Neutrophil (primary cell): ENCODE results near the gene CLIC5.

Experiments
- H3K27ac ChIP-seq: fragments of 200-600 bp; sonication (generic); 2 replicates; pipeline ENCODE4 v1.5.1; 2016; ENCODE audit warnings: mild to moderate bottlenecking, moderate library complexity
- H3K27me3 ChIP-seq: fragments of 200-600 bp; sonication (generic); 2 replicates; pipeline ENCODE4 v1.6.0; 2016; ENCODE audit warnings: mild to moderate bottlenecking
- H3K36me3 ChIP-seq: fragments of 200-600 bp; sonication (generic); 2 replicates; pipeline ENCODE4 v1.5.1; 2017
- H3K4me1 ChIP-seq, 2 experiments: fragments of 200-600 bp in 1 of 2; sonication (generic) in 1 of 2; 1 replicate in 1 of 2; 2 replicates in 1 of 2; pipeline versions ENCODE4 v1.5.1 to v1.6.1; 2013 to 2016; ENCODE audit warnings: low read depth in 1 of 2, low read length in 1 of 2, mild to moderate bottlenecking in 1 of 2, moderate library complexity in 1 of 2; ENCODE audit not compliant: control insufficient read depth in 1 of 2, insufficient read depth in 1 of 2
- H3K4me3 ChIP-seq, 2 experiments: fragments of 200-600 bp in 1 of 2; sonication (generic) in 1 of 2; 1 replicate in 1 of 2; 2 replicates in 1 of 2; pipeline ENCODE4 v1.5.1; 2013 to 2016; ENCODE audit warnings: low read depth in 1 of 2, low read length in 1 of 2, mild to moderate bottlenecking in 1 of 2, moderate library complexity in 1 of 2
- H3K9me3 ChIP-seq: fragments of 200-600 bp; sonication (generic); 2 replicates; pipeline ENCODE4 v1.5.1; 2016
- CTCF ChIP-seq: fragments of 200-600 bp; sonication (generic); IDR thresholded peaks from 2 replicates; pipeline ENCODE4 v1.5.1; 2016; ENCODE audit warnings: antibody characterized with exemption

The CLIC5 gene

GRCh38 chr6:45942953-45943352, 72.7 kb downstream of the CLIC5 start:
- no peaks in the 10 kb centered on the region for H3K4me1 ChIP-seq
- H3K4me3 ChIP-seq = no peak overlapping the region
- no peaks in the 10 kb centered on the region for H3K9me3 ChIP-seq
- peaks cover 6% of the 10 kb centered on the region for H3K27me3 ChIP-seq
- no peaks in the 10 kb centered on the region for H3K36me3 ChIP-seq
- no peak for TF ChIP-seq CTCF
- no peak overlapping the region for H3K27ac ChIP-seq

- Histone ChIP-seq H3K36me3 (no peaks in the 10 kb centered on the region), H3K9me3 (no peaks in the 10 kb centered on the region), H3K27ac (no peak overlapping the region), H3K4me1 (no peaks in the 10 kb centered on the region), H3K27me3 (no peaks in the 10 kb centered on the region), H3K4me3 (no peak overlapping the region)
- TF ChIP-seq CTCF = no peak
These were observed 81.8 kb downstream of the CLIC5 start for GRCh38 chr6:45933855-45934254.

- H3K36me3 ChIP-seq = no peaks in the 10 kb centered on the region
- no peaks in the 10 kb centered on the region for H3K9me3 ChIP-seq
- no peaks in the 10 kb centered on the region for H3K4me1 ChIP-seq
- no peak overlapping the region for H3K27ac ChIP-seq
- H3K27me3 ChIP-seq = no peaks in the 10 kb centered on the region
- no peak overlapping the region for H3K4me3 ChIP-seq
- TF ChIP-seq CTCF = no peak
These were observed 84.4 kb downstream of the CLIC5 start for GRCh38 chr6:45931232-45931631.

- peak; percentile 80 for TF ChIP-seq CTCF
- Histone ChIP-seq H3K36me3 (no peaks in the 10 kb centered on the region), H3K9me3 (no peaks in the 10 kb centered on the region), H3K4me3 (no peak overlapping the region), H3K27ac (no peak overlapping the region), H3K4me1 (no peaks in the 10 kb centered on the region), H3K27me3 (no peaks in the 10 kb centered on the region)
These were observed 85.1 kb downstream of the CLIC5 start for GRCh38 chr6:45930420-45931040.

- Histone ChIP-seq H3K4me1 (no peaks in the 10 kb centered on the region), H3K9me3 (no peaks in the 10 kb centered on the region), H3K27ac (no peak overlapping the region), H3K4me3 (no peak overlapping the region), H3K36me3 (no peaks in the 10 kb centered on the region), H3K27me3 (no peaks in the 10 kb centered on the region)
- no peak for TF ChIP-seq CTCF
These were observed 86.0 kb downstream of the CLIC5 start for GRCh38 chr6:45929421-45930361.
